Natural killer cell (primary cell): ENCODE measurements around the gene CCDC88C. TPM values are rescaled to one million over a fixed set of nuclear protein-coding genes. Genes with fewer than 3 reads are reported as not detected.

ENCODE experiments used
- ATAC-seq, 3 donors: fragments of 150-1000 bp in 2 of 3; fragments of 200-7000 bp in 1 of 3; cut with Tn5 transposase; 1 replicate in 1 of 3; 2 replicates in 2 of 3; pipeline ENCODE4 v1.10.0; 2021; ENCODE audit warnings: mild to moderate bottlenecking in 2 of 3, moderate library complexity in 2 of 3
- DNase-seq, 2 donors: peaks; one replicate each; pipeline versions ENCODE4 v3.0.0 to v3.0.0-alpha.2; 2013 to 2021; ENCODE audit warnings: mixed read lengths in 1 of 2
- H3K27ac ChIP-seq: one replicate; pipeline ENCODE4 v1.5.1; 2013; ENCODE audit warnings: mild to moderate bottlenecking, low read length
- H3K27me3 ChIP-seq: one replicate; pipeline ENCODE4 v1.6.1; 2013; ENCODE audit warnings: low read length; ENCODE audit not compliant: control insufficient read depth, insufficient read depth
- H3K36me3 ChIP-seq: one replicate; pipeline ENCODE4 v1.6.1; 2013; ENCODE audit warnings: low read length; ENCODE audit not compliant: control insufficient read depth, insufficient read depth
- H3K4me1 ChIP-seq: one replicate; pipeline ENCODE4 v1.6.1; 2013; ENCODE audit warnings: low read length; ENCODE audit not compliant: control insufficient read depth, insufficient read depth
- H3K4me3 ChIP-seq: one replicate; pipeline ENCODE4 v1.5.1; 2013; ENCODE audit warnings: low read length
- H3K9me3 ChIP-seq: one replicate; pipeline ENCODE4 v1.6.1; 2013; ENCODE audit warnings: low read length; ENCODE audit not compliant: control insufficient read depth, insufficient read depth
- H3K27ac Mint-ChIP-seq, 2 donors: one replicate each; pipeline ENCODE4 v1.8.0; 2022; ENCODE audit warnings: mild to moderate bottlenecking in 2 of 2, mixed read lengths in 2 of 2, moderate library complexity in 1 of 2
- H3K27me3 Mint-ChIP-seq, 2 donors: one replicate each; pipeline ENCODE4 v1.8.0; 2022; ENCODE audit warnings: low read depth in 2 of 2, mixed read lengths in 2 of 2
- H3K36me3 Mint-ChIP-seq: one replicate; pipeline ENCODE4 v1.8.0; 2022; ENCODE audit warnings: mixed read lengths
- H3K4me1 Mint-ChIP-seq, 2 donors: one replicate each; pipeline ENCODE4 v1.8.0; 2022; ENCODE audit warnings: mixed read lengths in 2 of 2
- H3K4me3 Mint-ChIP-seq: one replicate; pipeline ENCODE4 v1.8.0; 2022; ENCODE audit warnings: mild to moderate bottlenecking, moderate library complexity, mixed read lengths
- H3K9me3 Mint-ChIP-seq, 2 donors: one replicate each; pipeline ENCODE4 v1.8.0; 2022; ENCODE audit warnings: mixed read lengths in 2 of 2
- CTCF ChIP-seq: fragments of 200-600 bp; IDR thresholded peaks from one replicate; pipeline ENCODE4 v1.8.0; 2022; ENCODE audit warnings: antibody characterized with exemption
- WGBS: methylation state at CpG from one replicate; pipeline ENCODE4 v1.1.7; 2013; ENCODE audit warnings: missing lambda C conversion rate; ENCODE audit not compliant: insufficient coverage; 5-methylcytosine and 5-hydroxymethylcytosine counted together
- intact Hi-C: fragments of 100-400 bp; cut with micrococcal nuclease; formaldehyde crosslinking; loops from one replicate; pipeline ENCODE4 v1.14.2; 2022
- total RNA-seq, 4 donors: library from RNA; stranded (reverse); fragments of 120-200 nt in 1 of 4; gene quantifications; one replicate each; pipeline versions ENCODE4 v1.2.3 to v1.2.4, GENCODE V29; 2013 to 2022

Gene CCDC88C
- total RNA-seq, 3 donors from 2014 or later (not counting 1 experiment from before 2014, with no cell fraction given): 432 to 516 (median 438) TPM

- Histone ChIP-seq H3K36me3 (peaks cover 59% of the 10 kb centered on the region), H3K27me3 (no peaks in the 10 kb centered on the region), H3K9me3 (no peaks in the 10 kb centered on the region), H3K4me3 (no peak overlapping the region), H3K27ac (no peak overlapping the region), H3K4me1 (peaks cover 12% of the 10 kb centered on the region)
- H3K4me3 Mint-ChIP-seq: no peak overlapping the region
- no peak for ATAC-seq
- intact Hi-C loops: no loop called here
- WGBS: 95% methylated on average over 7 of the region's 7 CpGs
- no peak for DNase-seq
- peaks cover 41 to 56% of the 10 kb centered on the region in 2 donors for H3K4me1 Mint-ChIP-seq
- H3K27me3 Mint-ChIP-seq: no peaks in the 10 kb centered on the region
- H3K27ac Mint-ChIP-seq: peak overlapping the region; percentile 70 to 96
- no peaks in the 10 kb centered on the region for H3K9me3 Mint-ChIP-seq
- no peak for TF ChIP-seq CTCF
- peaks cover 7% of the 10 kb centered on the region for H3K36me3 Mint-ChIP-seq
Observed at GRCh38 chr14:91341751-91342154, 75.9 kb downstream of the CCDC88C start.

GRCh38 chr14:91341334-91341733 is 76.3 kb downstream of the CCDC88C start:
- no peak overlapping the region for H3K4me3 Mint-ChIP-seq
- Histone ChIP-seq H3K4me1 (peaks cover 8% of the 10 kb centered on the region), H3K9me3 (no peaks in the 10 kb centered on the region), H3K36me3 (peaks cover 63% of the 10 kb centered on the region), H3K27me3 (no peaks in the 10 kb centered on the region), H3K4me3 (no peak overlapping the region), H3K27ac (no peak overlapping the region)
- ATAC-seq (no peak), DNase-seq (no peak)
- no peak for TF ChIP-seq CTCF
- H3K27me3 Mint-ChIP-seq: no peaks in the 10 kb centered on the region
- peaks cover 37 to 52% of the 10 kb centered on the region in 2 donors for H3K4me1 Mint-ChIP-seq
- no peaks in the 10 kb centered on the region for H3K9me3 Mint-ChIP-seq
- peaks cover 7% of the 10 kb centered on the region for H3K36me3 Mint-ChIP-seq
- WGBS: 100% methylated on average over 2 of the region's 2 CpGs
- peak overlapping the region; percentile 70 to 96 for H3K27ac Mint-ChIP-seq
- intact Hi-C loops: no loop called here

- no peak for TF ChIP-seq CTCF
- peaks cover 35 to 47% of the 10 kb centered on the region in 2 donors for H3K4me1 Mint-ChIP-seq
- Histone ChIP-seq H3K4me3 (no peak overlapping the region), H3K27ac (no peak overlapping the region), H3K36me3 (peaks cover 77% of the 10 kb centered on the region), H3K27me3 (no peaks in the 10 kb centered on the region), H3K4me1 (peaks cover 4% of the 10 kb centered on the region), H3K9me3 (no peaks in the 10 kb centered on the region)
- intact Hi-C loops: no loop called here
- H3K36me3 Mint-ChIP-seq: peaks cover 15% of the 10 kb centered on the region
- H3K4me3 Mint-ChIP-seq: no peak overlapping the region
- ATAC-seq (no peak), DNase-seq (no peak)
- no peaks in the 10 kb centered on the region for H3K9me3 Mint-ChIP-seq
- H3K27ac Mint-ChIP-seq: peak overlapping the region; percentile 27 to 65
- 90% methylated on average over 26 of the region's 30 CpGs for WGBS
- no peaks in the 10 kb centered on the region for H3K27me3 Mint-ChIP-seq
Observed at GRCh38 chr14:91339671-91340369, 77.8 kb downstream of the CCDC88C start.

GRCh38 chr14:91339076-91339475 is 78.5 kb downstream of the CCDC88C start:
- H3K27me3 ChIP-seq: no peaks in the 10 kb centered on the region
- 97% methylated on average over 17 of the region's 17 CpGs for WGBS
- DNase-seq (no peak), ATAC-seq (no peak)
- TF ChIP-seq CTCF: no peak
- peaks cover 4% of the 10 kb centered on the region for H3K4me1 ChIP-seq
- H3K36me3 ChIP-seq: peaks cover 85% of the 10 kb centered on the region
- H3K27ac ChIP-seq: no peak overlapping the region
- intact Hi-C loops: no loop called here
- Mint-ChIP-seq H3K36me3 (peaks cover 15% of the 10 kb centered on the region), H3K27me3 (no peaks in the 10 kb centered on the region), H3K4me1 (peaks cover 33 to 40% of the 10 kb centered on the region in 2 donors), H3K27ac (peak overlapping the region in 1 of 2 donors; percentile 8), H3K9me3 (no peaks in the 10 kb centered on the region), H3K4me3 (no peak overlapping the region)
- no peaks in the 10 kb centered on the region for H3K9me3 ChIP-seq
- H3K4me3 ChIP-seq: no peak overlapping the region
